Measurements from ENCODE around the gene ANAPC16.
A peak's percentile ranks its signal among the peaks of the same experiment; 100 is the strongest.

ANAPC16 gene

DNA sequence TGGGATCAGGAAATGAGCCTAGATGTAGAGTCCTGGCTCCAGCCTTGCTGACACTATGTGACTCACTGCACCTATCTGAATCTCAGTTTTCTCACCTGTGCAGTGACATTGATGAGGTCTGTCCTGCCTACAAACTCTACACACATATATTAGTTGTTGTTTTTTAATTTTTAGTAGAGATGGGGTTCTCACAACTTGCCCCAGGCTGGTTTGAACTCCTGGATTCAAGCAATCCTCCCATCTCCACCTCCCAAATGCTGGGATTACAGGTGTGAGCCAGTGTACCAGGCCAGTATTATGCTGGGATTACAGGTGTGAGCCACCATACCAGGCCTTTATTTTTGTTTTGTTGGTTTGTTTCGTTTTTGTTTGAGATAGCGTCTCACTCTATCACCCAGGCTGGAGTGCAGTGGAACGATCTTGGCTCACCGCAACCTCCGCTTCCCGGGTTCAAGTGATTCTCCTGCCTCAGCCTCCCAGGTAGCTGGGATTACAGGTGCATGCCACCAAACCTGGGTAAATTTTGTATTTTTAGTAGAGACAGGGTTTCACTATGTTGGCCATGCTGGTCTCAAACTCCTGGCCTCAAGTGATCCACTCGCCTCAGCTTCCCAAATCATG lies 46.1 kb downstream of the ANAPC16 start:
- Histone ChIP-seq H2BK12ac (ENCODE audit: low read length in 2 of 2) (peak overlapping the region; percentile 8 to 88), H3K4ac (ENCODE audit: low read depth in 1 of 2, low read length in 2 of 2) (peak overlapping the region; percentile 34 to 62), H3K4me2 (ENCODE audit: low read length, poor library complexity, severe bottlenecking) (no peak overlapping the region), H3K23ac (ENCODE audit: low read length in 2 of 2) (no peak overlapping the region), H3K4me1 (ENCODE audit: control insufficient read depth, insufficient read depth, low read depth, low read length) (peaks cover 16% of the 10 kb centered on the region), H3K9ac (ENCODE audit: low read length) (peak overlapping the region; percentile 88), H3K36me3 (ENCODE audit: control insufficient read depth in 1 of 2, insufficient read depth in 2 of 2, low read depth in 1 of 2, low read length in 2 of 2) (no peaks in the 10 kb centered on the region), H2AFZ (ENCODE audit: low read depth, low read length) (no peak overlapping the region), H4K91ac (ENCODE audit: low read length) (no peak overlapping the region), H2BK5ac (ENCODE audit: low read depth, low read length, poor library complexity, severe bottlenecking) (no peak overlapping the region), H2BK15ac (ENCODE audit: low read depth, poor library complexity, severe bottlenecking) (peak overlapping the region; percentile 48), H2AK5ac (ENCODE audit: low read length, severe bottlenecking) (peak overlapping the region; percentile 78), H3K14ac (ENCODE audit: low read length in 2 of 2) (no peak overlapping the region), H2BK120ac (ENCODE audit: low read depth, low read length) (peak overlapping the region; percentile 84), H3K9me3 (ENCODE audit: control insufficient read depth, low read length) (no peaks in the 10 kb centered on the region), H4K8ac (ENCODE audit: low read length) (peak overlapping the region; percentile 80), H3K18ac (ENCODE audit: low read depth in 1 of 2, low read length in 2 of 2) (peak overlapping the region; percentile 11 to 100), H3K79me1 (replicated peaks; ENCODE audit: low read length, poor library complexity, severe bottlenecking) (no peaks in the 10 kb centered on the region), H3K27ac (ENCODE audit: low read length, poor library complexity, severe bottlenecking) (no peak overlapping the region), H3K4me3 (ENCODE audit: insufficient read depth in 1 of 2, low read depth in 1 of 2, low read length in 2 of 2) (peak overlapping the region in 1 of 2 experiments; percentile 82), H3K27me3 (ENCODE audit: control insufficient read depth in 1 of 2, insufficient read depth in 1 of 2, low read length in 2 of 2) (no peaks in the 10 kb centered on the region)
- WGBS, result 99% methylated on average over 7 of the region's 7 CpGs
- DNase-seq, result no peak

DNA sequence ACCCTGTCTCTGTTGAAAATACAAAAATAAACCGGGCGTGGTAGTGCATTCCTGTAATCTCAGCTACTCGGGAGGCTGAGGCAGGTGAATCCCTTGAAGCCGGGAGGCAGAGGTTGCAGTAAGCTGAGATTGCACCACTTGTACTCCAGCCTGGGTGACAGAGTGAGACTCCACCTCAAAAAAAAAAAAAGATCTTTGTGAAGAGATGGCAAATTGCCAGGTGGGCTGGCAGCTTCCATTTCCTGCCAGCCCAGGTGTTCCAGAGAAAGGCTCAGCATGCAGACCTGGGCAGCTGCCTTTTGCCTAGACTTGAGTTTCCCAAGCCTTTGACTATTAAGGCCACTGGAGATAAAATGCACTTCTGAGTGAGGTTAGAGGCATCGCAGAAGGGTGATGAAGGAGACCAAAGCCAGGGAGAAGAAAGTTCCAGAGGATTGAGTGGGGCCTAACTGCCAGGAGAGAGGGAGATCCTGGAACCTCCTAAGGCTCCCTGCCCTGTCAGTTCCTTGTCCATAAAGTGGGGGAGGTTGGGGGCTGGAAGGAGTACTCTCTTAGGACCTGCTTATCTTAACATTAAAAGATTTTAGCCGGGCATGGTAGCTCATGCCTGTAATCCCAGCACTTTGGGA lies 47.9 kb downstream of the ANAPC16 start:
- H2BK12ac ChIP-seq (ENCODE audit: low read length in 2 of 2), result peak overlapping the region in 1 of 2 experiments; percentile 59
- no peak overlapping the region for H3K4me2 ChIP-seq (ENCODE audit: low read length, poor library complexity, severe bottlenecking)
- H2BK120ac ChIP-seq (ENCODE audit: low read depth, low read length), result no peak overlapping the region
- H4K91ac ChIP-seq (ENCODE audit: low read length), result no peak overlapping the region
- no peak overlapping the region for H2AFZ ChIP-seq (ENCODE audit: low read depth, low read length)
- H3K4me1 ChIP-seq (ENCODE audit: control insufficient read depth, insufficient read depth, low read depth, low read length), result peaks cover 16% of the 10 kb centered on the region
- no peak overlapping the region for H3K4me3 ChIP-seq (ENCODE audit: insufficient read depth in 1 of 2, low read depth in 1 of 2, low read length in 2 of 2)
- no peak overlapping the region for H3K9ac ChIP-seq (ENCODE audit: low read length)
- no peaks in the 10 kb centered on the region for H3K9me3 ChIP-seq (ENCODE audit: control insufficient read depth, low read length)
- no peak for DNase-seq
- H3K14ac ChIP-seq (ENCODE audit: low read length in 2 of 2), result no peak overlapping the region
- no peaks in the 10 kb centered on the region for H3K27me3 ChIP-seq (ENCODE audit: control insufficient read depth in 1 of 2, insufficient read depth in 1 of 2, low read length in 2 of 2)
- H3K23ac ChIP-seq (ENCODE audit: low read length in 2 of 2), result no peak overlapping the region
- H3K4ac ChIP-seq (ENCODE audit: low read depth in 1 of 2, low read length in 2 of 2), result no peak overlapping the region
- H2AK5ac ChIP-seq (ENCODE audit: low read length, severe bottlenecking), result peak overlapping the region; percentile 23
- WGBS, result 94% methylated on average over 6 of the region's 6 CpGs
- peaks cover 0 to 4% of the 10 kb centered on the region in 2 experiments for H3K36me3 ChIP-seq (ENCODE audit: control insufficient read depth in 1 of 2, insufficient read depth in 2 of 2, low read depth in 1 of 2, low read length in 2 of 2)
- H3K18ac ChIP-seq (ENCODE audit: low read depth in 1 of 2, low read length in 2 of 2), result peak overlapping the region in 1 of 2 experiments; percentile 14
- H4K8ac ChIP-seq (ENCODE audit: low read length), result no peak overlapping the region
- H3K27ac ChIP-seq (ENCODE audit: low read length, poor library complexity, severe bottlenecking), result no peak overlapping the region
- H3K79me1 ChIP-seq (replicated peaks; ENCODE audit: low read length, poor library complexity, severe bottlenecking), result no peaks in the 10 kb centered on the region
- no peak overlapping the region for H2BK15ac ChIP-seq (ENCODE audit: low read depth, poor library complexity, severe bottlenecking)
- H2BK5ac ChIP-seq (ENCODE audit: low read depth, low read length, poor library complexity, severe bottlenecking), result no peak overlapping the region

DNA sequence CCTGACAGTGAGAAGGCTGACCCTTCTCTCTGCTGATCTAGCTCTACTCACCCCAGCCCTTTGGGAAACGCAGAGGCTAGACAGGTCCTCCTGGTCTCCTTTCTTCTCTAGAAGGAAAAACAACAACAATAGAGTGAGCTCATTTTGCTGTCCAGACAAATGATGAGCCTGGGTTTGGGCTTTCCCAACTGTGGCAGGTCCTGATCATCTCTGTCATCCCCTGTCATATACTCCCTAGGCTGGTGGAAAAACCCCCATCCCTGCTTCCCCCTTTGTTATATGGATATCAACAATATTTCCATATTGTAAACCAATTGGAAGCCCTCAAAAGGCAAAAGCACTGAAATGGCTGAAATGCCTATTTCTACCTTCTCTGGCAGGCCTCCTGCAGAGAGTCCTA lies 48.7 kb downstream of the ANAPC16 start:
- Histone ChIP-seq H3K4ac (ENCODE audit: low read depth in 1 of 2, low read length in 2 of 2) (no peak overlapping the region), H3K23ac (ENCODE audit: low read length in 2 of 2) (no peak overlapping the region), H3K9ac (ENCODE audit: low read length) (no peak overlapping the region), H3K14ac (ENCODE audit: low read length in 2 of 2) (no peak overlapping the region), H2BK5ac (ENCODE audit: low read depth, low read length, poor library complexity, severe bottlenecking) (no peak overlapping the region), H3K36me3 (ENCODE audit: control insufficient read depth in 1 of 2, insufficient read depth in 2 of 2, low read depth in 1 of 2, low read length in 2 of 2) (peaks cover 0 to 4% of the 10 kb centered on the region in 2 experiments), H2AK5ac (ENCODE audit: low read length, severe bottlenecking) (no peak overlapping the region), H2BK120ac (ENCODE audit: low read depth, low read length) (no peak overlapping the region), H3K4me1 (ENCODE audit: control insufficient read depth, insufficient read depth, low read depth, low read length) (peaks cover 16% of the 10 kb centered on the region), H3K79me1 (replicated peaks; ENCODE audit: low read length, poor library complexity, severe bottlenecking) (no peaks in the 10 kb centered on the region), H3K27me3 (ENCODE audit: control insufficient read depth in 1 of 2, insufficient read depth in 1 of 2, low read length in 2 of 2) (no peaks in the 10 kb centered on the region), H2BK15ac (ENCODE audit: low read depth, poor library complexity, severe bottlenecking) (peak overlapping the region; percentile 44), H3K4me2 (ENCODE audit: low read length, poor library complexity, severe bottlenecking) (no peak overlapping the region), H2AFZ (ENCODE audit: low read depth, low read length) (no peak overlapping the region), H3K4me3 (ENCODE audit: insufficient read depth in 1 of 2, low read depth in 1 of 2, low read length in 2 of 2) (no peak overlapping the region), H3K27ac (ENCODE audit: low read length, poor library complexity, severe bottlenecking) (no peak overlapping the region), H3K18ac (ENCODE audit: low read depth in 1 of 2, low read length in 2 of 2) (no peak overlapping the region), H4K91ac (ENCODE audit: low read length) (no peak overlapping the region), H2BK12ac (ENCODE audit: low read length in 2 of 2) (peak overlapping the region in 1 of 2 experiments; percentile 31), H3K9me3 (ENCODE audit: control insufficient read depth, low read length) (no peaks in the 10 kb centered on the region), H4K8ac (ENCODE audit: low read length) (peak overlapping the region; percentile 12)
- 100% methylated on average over 1 of the region's 1 CpG for WGBS
- DNase-seq, result no peak

DNA sequence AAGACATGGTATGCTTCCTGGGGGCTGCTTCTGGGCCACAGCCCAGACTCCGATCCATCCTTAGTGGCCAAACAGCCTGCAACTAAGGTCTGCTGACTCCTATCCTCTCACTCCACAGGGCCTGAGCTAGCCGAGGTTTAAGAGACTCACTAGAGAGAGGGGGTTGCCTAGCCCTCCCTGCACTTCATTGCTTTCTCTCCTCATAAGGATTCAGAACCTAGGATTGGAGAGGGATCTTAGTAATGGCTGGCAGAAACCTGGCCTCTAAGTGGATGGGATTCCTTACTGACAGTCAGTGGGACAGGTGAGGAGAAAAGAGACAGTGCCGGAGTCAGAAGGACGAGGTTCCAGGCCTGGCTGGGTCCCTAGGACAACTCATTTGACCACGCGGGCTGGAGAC lies 49.7 kb downstream of the ANAPC16 start:
- Histone ChIP-seq H3K9me3 (ENCODE audit: control insufficient read depth, low read length) (no peaks in the 10 kb centered on the region), H2AK5ac (ENCODE audit: low read length, severe bottlenecking) (peak overlapping the region; percentile 56), H3K23ac (ENCODE audit: low read length in 2 of 2) (no peak overlapping the region), H3K9ac (ENCODE audit: low read length) (no peak overlapping the region), H3K4me2 (ENCODE audit: low read length, poor library complexity, severe bottlenecking) (no peak overlapping the region), H2BK5ac (ENCODE audit: low read depth, low read length, poor library complexity, severe bottlenecking) (no peak overlapping the region), H3K4me3 (ENCODE audit: insufficient read depth in 1 of 2, low read depth in 1 of 2, low read length in 2 of 2) (no peak overlapping the region), H2AFZ (ENCODE audit: low read depth, low read length) (peak overlapping the region; percentile 29), H2BK15ac (ENCODE audit: low read depth, poor library complexity, severe bottlenecking) (no peak overlapping the region), H3K4ac (ENCODE audit: low read depth in 1 of 2, low read length in 2 of 2) (peak overlapping the region; percentile 35 to 47), H3K4me1 (ENCODE audit: control insufficient read depth, insufficient read depth, low read depth, low read length) (peaks cover 8% of the 10 kb centered on the region), H3K18ac (ENCODE audit: low read depth in 1 of 2, low read length in 2 of 2) (no peak overlapping the region), H3K27ac (ENCODE audit: low read length, poor library complexity, severe bottlenecking) (no peak overlapping the region), H3K14ac (ENCODE audit: low read length in 2 of 2) (peak overlapping the region in 1 of 2 experiments; percentile 71), H3K27me3 (ENCODE audit: control insufficient read depth in 1 of 2, insufficient read depth in 1 of 2, low read length in 2 of 2) (no peaks in the 10 kb centered on the region), H2BK12ac (ENCODE audit: low read length in 2 of 2) (peak overlapping the region in 1 of 2 experiments; percentile 87), H3K79me1 (replicated peaks; ENCODE audit: low read length, poor library complexity, severe bottlenecking) (no peaks in the 10 kb centered on the region), H4K8ac (ENCODE audit: low read length) (peak overlapping the region; percentile 52), H4K91ac (ENCODE audit: low read length) (peak overlapping the region; percentile 70), H2BK120ac (ENCODE audit: low read depth, low read length) (no peak overlapping the region), H3K36me3 (ENCODE audit: control insufficient read depth in 1 of 2, insufficient read depth in 2 of 2, low read depth in 1 of 2, low read length in 2 of 2) (peaks cover 0 to 4% of the 10 kb centered on the region in 2 experiments)
- no peak for DNase-seq
- 100% methylated on average over 5 of the region's 6 CpGs for WGBS

Measured in mesenchymal stem cell (in vitro differentiated cells and primary cell).